ENCODE measurements around the gene PPP6R2. TPM values are rescaled to one million over a fixed set of nuclear protein-coding genes. Genes with fewer than 3 reads are reported as not detected.
A peak's percentile ranks its signal among the peaks of the same experiment; 100 is the strongest.

Gene PPP6R2
- total RNA-seq, 3 donors from 2014 or later (not counting 1 experiment from before 2014, with no cell fraction given): 76.0 to 103 (median 78.1) TPM

DNA sequence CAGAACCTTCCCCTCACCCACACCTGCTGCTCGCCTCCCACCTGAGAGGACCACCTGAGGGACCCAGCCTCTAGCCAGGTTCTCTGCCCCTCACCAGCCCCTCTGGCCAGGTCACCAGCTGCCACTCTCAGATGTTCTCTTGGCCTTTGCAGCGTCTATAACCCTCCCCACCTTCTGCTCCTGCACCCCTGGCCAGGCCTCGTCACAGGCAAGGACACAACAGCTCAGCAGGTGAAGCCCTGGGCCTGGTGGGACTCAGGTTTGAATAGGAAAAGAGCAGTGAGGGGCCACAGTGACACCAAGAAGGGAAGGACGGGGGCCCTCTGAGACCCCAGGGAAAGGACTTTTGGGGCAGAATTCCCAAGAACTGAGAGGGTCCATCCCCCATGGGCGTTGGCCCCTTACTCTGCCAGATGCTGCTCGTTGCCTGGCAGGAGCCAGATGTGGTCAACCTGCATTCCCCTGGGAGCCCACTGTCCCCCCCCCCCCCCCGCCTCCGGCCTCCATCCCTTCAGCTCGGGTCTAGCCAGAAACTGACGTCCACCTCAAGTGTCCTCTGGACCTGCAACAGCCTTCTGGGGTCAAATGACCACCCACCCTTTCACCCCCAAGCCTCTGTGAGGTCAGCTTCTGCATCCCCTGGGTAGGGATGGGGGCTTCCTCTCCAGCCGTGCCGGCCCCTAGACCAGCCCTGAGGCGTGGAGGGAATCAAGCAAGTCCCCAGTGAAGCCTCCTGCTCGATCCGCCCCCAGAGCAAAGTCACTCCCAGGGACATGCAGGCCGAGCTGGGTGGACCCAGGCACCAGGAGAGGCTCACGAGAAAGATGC, 103.0 kb downstream of the PPP6R2 start:
- ATAC-seq: no peak
- H3K9me3 Mint-ChIP-seq: no peaks in the 10 kb centered on the region
- H3K4me1 Mint-ChIP-seq: peaks cover 43 to 54% of the 10 kb centered on the region in 2 donors
- H3K9me3 ChIP-seq (ENCODE audit: control insufficient read depth, insufficient read depth, low read length): no peaks in the 10 kb centered on the region
- TF ChIP-seq, protein P1, sequence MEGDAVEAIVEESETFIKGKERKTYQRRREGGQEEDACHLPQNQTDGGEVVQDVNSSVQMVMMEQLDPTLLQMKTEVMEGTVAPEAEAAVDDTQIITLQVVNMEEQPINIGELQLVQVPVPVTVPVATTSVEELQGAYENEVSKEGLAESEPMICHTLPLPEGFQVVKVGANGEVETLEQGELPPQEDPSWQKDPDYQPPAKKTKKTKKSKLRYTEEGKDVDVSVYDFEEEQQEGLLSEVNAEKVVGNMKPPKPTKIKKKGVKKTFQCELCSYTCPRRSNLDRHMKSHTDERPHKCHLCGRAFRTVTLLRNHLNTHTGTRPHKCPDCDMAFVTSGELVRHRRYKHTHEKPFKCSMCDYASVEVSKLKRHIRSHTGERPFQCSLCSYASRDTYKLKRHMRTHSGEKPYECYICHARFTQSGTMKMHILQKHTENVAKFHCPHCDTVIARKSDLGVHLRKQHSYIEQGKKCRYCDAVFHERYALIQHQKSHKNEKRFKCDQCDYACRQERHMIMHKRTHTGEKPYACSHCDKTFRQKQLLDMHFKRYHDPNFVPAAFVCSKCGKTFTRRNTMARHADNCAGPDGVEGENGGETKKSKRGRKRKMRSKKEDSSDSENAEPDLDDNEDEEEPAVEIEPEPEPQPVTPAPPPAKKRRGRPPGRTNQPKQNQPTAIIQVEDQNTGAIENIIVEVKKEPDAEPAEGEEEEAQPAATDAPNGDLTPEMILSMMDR (IDR thresholded peaks at IDR 0.05): no peak
- intact Hi-C loops (cut with micrococcal nuclease): no loop called here
- H3K4me1 ChIP-seq (ENCODE audit: control insufficient read depth, insufficient read depth, low read length): peaks cover 68% of the 10 kb centered on the region
- no peaks in the 10 kb centered on the region for H3K27me3 Mint-ChIP-seq (ENCODE audit: low read depth in 2 of 2)
- peak overlapping the region; percentile 85 to 90 for H3K27ac Mint-ChIP-seq
- H3K36me3 ChIP-seq (ENCODE audit: control insufficient read depth, insufficient read depth, low read length): peaks cover 41% of the 10 kb centered on the region
- peaks cover 10% of the 10 kb centered on the region for H3K36me3 Mint-ChIP-seq
- no peaks in the 10 kb centered on the region for H3K27me3 ChIP-seq (ENCODE audit: control insufficient read depth, insufficient read depth, low read length)
- no peak overlapping the region for H3K4me3 ChIP-seq (ENCODE audit: low read length)
- DNase-seq: no peak
- H3K27ac ChIP-seq (ENCODE audit: low read length): peak overlapping the region; percentile 91
- 89% methylated on average over 15 of the region's 17 CpGs for WGBS (ENCODE audit: insufficient coverage)
- peak overlapping the region; percentile 71 for H3K4me3 Mint-ChIP-seq

- ATAC-seq: no peak
- H3K27me3 Mint-ChIP-seq (ENCODE audit: low read depth in 2 of 2): no peaks in the 10 kb centered on the region
- no peaks in the 10 kb centered on the region for H3K9me3 Mint-ChIP-seq
- peaks cover 68% of the 10 kb centered on the region for H3K4me1 ChIP-seq (ENCODE audit: control insufficient read depth, insufficient read depth, low read length)
- H3K27ac ChIP-seq (ENCODE audit: low read length): peak overlapping the region; percentile 58
- no peak overlapping the region for H3K4me3 ChIP-seq (ENCODE audit: low read length)
- DNase-seq: no peak
- H3K9me3 ChIP-seq (ENCODE audit: control insufficient read depth, insufficient read depth, low read length): no peaks in the 10 kb centered on the region
- peaks cover 17% of the 10 kb centered on the region for H3K36me3 Mint-ChIP-seq
- H3K27me3 ChIP-seq (ENCODE audit: control insufficient read depth, insufficient read depth, low read length): no peaks in the 10 kb centered on the region
- intact Hi-C loops (cut with micrococcal nuclease): no loop called here
- 93% methylated on average over 54 of the region's 54 CpGs for WGBS (ENCODE audit: insufficient coverage)
- peaks cover 40% of the 10 kb centered on the region for H3K36me3 ChIP-seq (ENCODE audit: control insufficient read depth, insufficient read depth, low read length)
- H3K27ac Mint-ChIP-seq: peak overlapping the region; percentile 87 to 90
- TF ChIP-seq, protein P1 (IDR thresholded peaks at IDR 0.05): no peak
- H3K4me1 Mint-ChIP-seq: peaks cover 49 to 50% of the 10 kb centered on the region in 2 donors
- no peak overlapping the region for H3K4me3 Mint-ChIP-seq
Measured at GRCh38 chr22:50446708-50447575, 103.8 kb downstream of the PPP6R2 start.

GRCh38 chr22:50447576-50448551, 104.7 kb downstream of the PPP6R2 start:
- DNase-seq (no peak), ATAC-seq (peak; percentile 10 to 28 (median 18))
- intact Hi-C loops (cut with micrococcal nuclease): no loop called here
- Mint-ChIP-seq H3K27me3 (ENCODE audit: low read depth in 2 of 2) (no peaks in the 10 kb centered on the region), H3K27ac (peak overlapping the region; percentile 14 to 87), H3K36me3 (peaks cover 17% of the 10 kb centered on the region), H3K9me3 (no peaks in the 10 kb centered on the region), H3K4me1 (peaks cover 47 to 49% of the 10 kb centered on the region in 2 donors), H3K4me3 (peak overlapping the region; percentile 76)
- Histone ChIP-seq H3K36me3 (ENCODE audit: control insufficient read depth, insufficient read depth, low read length) (peaks cover 40% of the 10 kb centered on the region), H3K9me3 (ENCODE audit: control insufficient read depth, insufficient read depth, low read length) (no peaks in the 10 kb centered on the region), H3K4me1 (ENCODE audit: control insufficient read depth, insufficient read depth, low read length) (peaks cover 68% of the 10 kb centered on the region), H3K27me3 (ENCODE audit: control insufficient read depth, insufficient read depth, low read length) (no peaks in the 10 kb centered on the region), H3K4me3 (ENCODE audit: low read length) (no peak overlapping the region), H3K27ac (ENCODE audit: low read length) (peak overlapping the region; percentile 58)
- TF ChIP-seq, protein P1 (IDR thresholded peaks at IDR 0.05): no peak
- WGBS (ENCODE audit: insufficient coverage): 75% methylated on average over 27 of the region's 27 CpGs

All from natural killer cell (primary cell).